ENCODE measurements around the gene EYS.

The EYS gene

GRCh38 chr6:65199121-65199520 is 507.9 kb downstream of the EYS start:
- no peak for DNase-seq

GRCh38 chr6:65191471-65191870 is 515.6 kb downstream of the EYS start:
- no peak for DNase-seq

- no peak for DNase-seq
Observed at GRCh38 chr6:65189236-65189881, 517.7 kb downstream of the EYS start.

DNA sequence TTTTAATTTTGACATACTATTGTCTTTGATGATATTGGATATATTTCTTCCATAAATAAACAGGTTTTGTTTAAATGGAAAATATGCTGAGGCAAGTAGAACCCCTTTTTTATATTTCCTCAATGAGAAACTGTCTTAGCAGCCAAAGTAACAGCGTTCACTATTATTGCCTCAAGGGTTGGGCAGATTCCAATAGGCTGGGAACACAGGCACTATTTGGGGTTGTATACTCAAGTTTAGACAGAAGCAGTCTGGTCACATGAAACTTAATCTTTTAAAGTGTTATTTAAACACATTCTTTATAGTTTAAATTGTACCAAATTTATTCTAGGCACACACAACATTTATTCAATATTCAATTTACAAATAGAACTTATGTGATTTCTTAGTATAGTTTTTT is 520.2 kb downstream of the EYS start:
- no peak for DNase-seq

DNA sequence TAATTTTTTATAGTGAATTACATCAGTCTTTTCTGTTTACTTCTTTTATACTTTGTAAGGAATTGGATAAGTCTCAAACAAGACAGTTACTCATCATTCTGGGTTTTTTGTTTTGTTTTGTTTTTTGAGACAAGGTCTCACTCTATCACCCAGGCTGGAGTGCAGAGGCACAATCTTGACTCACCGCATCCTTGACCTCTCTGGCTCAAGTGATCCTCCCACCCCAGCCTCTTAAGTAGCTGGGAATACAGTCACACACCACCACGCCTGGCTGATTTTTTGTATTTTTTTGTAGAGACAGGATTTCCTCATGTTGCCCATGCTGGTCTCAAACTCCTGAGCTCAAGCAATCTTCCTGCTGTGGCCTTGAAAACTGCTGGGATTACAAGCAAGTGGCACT is 524.3 kb downstream of the EYS start:
- no peak for DNase-seq

- no peak for DNase-seq
Observed at GRCh38 chr6:65170273-65170672, 536.8 kb downstream of the EYS start.

GRCh38 chr6:65161661-65162060 is 545.4 kb downstream of the EYS start:
- no peak for DNase-seq

GRCh38 chr6:65157025-65157424 is 550.0 kb downstream of the EYS start:
- DNase-seq: no peak

DNA sequence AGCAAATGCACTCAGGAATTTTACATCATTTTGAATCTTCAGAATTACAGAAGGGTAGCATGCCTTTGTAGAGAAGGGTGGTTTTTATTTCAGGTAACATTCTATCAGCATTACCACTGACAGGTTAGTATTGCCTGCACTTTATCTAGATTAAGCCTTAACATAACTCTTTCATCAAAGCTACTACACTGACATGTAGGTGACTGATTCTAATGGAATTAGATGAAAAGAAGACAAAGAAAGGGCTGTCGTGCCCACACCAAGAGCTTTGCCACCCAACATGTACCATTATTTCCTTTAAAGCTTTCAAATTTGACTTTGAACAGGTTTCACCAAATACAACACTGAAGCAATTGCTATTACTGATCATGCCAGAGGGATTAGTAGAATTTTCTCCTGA is 551.9 kb downstream of the EYS start:
- DNase-seq: no peak

- no peak for DNase-seq
Observed at GRCh38 chr6:65149841-65150240, 557.2 kb downstream of the EYS start.

DNA sequence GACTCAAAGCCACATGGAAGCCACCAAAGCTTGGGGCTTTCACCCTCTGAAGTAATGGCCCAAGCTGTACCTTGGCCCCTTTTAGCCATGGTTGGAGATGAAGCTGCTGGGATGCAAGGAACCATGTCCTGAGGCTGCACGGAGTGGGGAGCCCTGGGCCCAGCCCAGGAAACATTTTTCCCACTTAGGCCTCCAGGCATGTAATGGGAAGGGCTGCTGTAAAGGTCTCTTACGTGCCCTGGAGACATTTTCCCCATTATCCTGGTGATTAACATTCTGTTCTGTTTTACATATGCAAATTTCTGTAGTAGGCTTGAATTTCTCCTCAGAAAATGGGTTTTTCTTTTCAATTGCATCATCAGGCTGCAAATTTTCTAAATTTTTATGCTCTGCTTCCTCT is 558.2 kb downstream of the EYS start:
- DNase-seq: no peak

- no peak for DNase-seq
Observed at GRCh38 chr6:65135567-65135966, 571.5 kb downstream of the EYS start.

- DNase-seq: no peak
Observed at GRCh38 chr6:65126667-65127066, 580.4 kb downstream of the EYS start.

- DNase-seq: no peak
Observed at GRCh38 chr6:65123521-65123920, 583.5 kb downstream of the EYS start.

DNA sequence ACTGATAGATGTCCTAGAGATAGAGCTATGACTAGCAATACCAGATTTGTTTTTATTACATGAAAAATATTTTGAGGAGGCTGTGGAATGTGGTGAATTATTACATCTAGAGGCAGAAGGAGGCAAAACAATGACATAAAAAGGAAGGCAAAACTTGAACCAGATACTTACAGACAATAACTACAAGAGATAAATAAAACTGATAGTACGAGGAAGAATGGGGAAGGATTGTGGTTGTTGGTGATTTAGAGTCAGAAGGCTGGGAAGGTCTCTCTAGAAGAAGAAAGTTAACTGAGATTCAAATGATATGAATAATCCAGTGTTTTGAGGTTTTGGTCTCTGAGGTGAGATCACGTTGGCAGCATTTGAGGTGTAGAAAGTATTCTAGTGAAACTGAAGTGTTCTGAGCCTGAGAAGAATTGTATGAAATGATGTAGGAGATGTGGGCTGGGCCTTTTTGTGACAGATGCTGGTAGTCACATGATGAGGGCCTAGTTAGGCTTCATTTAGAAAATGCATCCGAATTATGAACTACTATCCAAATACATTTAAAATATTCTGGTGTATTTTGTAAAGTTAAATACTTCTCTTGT is 589.1 kb downstream of the EYS start:
- no peak for DNase-seq

GRCh38 chr6:65116326-65116725 is 590.7 kb downstream of the EYS start:
- no peak for DNase-seq

DNA sequence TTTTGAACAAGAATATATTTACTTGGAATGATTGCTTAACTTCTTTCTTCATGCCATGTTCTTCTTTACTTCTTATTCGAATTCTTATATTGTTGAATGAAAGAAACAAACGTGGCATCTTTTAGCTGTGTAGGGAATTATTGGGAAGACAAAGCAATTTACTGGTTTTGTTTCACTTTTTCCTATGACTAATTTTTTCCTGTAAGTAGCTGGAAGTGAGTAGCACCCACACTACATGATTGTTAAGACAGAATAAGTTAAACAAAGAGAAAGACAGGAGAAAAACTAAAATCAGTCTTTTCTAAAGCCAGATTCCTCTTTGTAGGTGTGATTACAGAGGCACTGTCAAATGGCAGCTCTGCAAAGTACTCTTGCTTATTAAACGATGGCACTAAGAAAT is 593.4 kb downstream of the EYS start:
- no peak for DNase-seq

GRCh38 chr6:65112435-65112834 is 594.6 kb downstream of the EYS start:
- no peak for DNase-seq

GRCh38 chr6:65110031-65110430 is 597.0 kb downstream of the EYS start:
- DNase-seq: no peak

DNA sequence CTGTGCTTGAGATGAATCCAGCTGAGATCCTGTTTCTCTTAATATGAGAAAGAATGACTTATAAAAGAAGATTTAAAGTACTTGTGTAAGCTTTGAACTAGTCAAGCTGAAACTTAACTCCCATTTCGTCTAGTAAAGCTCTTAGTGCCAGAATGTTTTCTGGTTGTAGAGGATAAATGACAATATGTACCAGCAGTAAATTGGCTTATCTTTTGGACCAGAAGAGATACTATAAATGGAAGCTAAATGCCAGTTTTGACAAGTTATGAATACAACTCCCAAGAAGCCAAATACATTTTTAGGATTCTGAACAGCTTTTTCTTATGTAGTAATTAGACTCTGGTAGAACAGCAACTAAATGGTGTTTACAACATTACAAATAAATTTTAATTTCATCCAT is 608.7 kb downstream of the EYS start:
- DNase-seq: no peak

GRCh38 chr6:65091561-65091960 is 615.5 kb downstream of the EYS start:
- no peak for DNase-seq

GRCh38 chr6:65088575-65088974 is 618.5 kb downstream of the EYS start:
- no peak for DNase-seq

DNA sequence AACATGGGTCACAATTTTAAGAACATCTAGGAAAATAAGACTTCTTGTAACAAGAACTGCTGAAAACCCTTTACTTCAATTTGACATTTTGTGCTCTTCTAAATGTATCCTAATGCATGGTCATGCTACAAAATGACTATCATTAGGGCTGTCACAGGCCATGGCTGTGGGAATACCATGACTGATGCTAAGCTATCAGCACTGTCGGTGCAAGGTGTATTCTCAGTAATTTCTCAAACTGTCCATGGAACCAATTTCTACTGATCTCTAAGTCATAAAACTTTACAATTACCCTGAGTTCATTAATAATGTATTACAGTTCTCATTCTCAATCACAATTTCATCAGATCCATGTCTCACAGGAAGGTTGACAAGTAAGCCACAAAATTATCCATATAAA is 625.3 kb downstream of the EYS start:
- no peak for DNase-seq

- no peak for DNase-seq
Observed at GRCh38 chr6:65075705-65076230, 631.3 kb downstream of the EYS start.

DNA sequence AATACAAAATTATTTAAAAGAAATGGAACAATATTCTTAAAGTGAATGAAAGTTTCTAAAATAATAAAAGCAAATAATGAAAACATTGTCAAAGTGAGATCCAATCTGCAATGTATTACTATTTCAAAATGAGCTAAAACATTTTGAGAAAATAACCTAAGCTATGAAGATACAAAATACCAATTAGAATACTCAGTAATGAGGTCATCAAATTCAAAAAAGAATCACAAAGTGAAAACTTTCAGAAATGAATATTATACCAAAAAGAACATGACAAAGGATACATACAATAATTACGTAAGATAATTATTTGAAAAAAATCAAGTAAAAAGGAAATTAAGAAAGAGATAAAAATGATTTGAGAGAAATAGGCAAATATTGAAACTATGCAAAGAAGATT is 634.5 kb downstream of the EYS start:
- no peak for DNase-seq

All from CD4-positive, alpha-beta T cell treated with Interleukin-17A for 1 hour (primary cell).